ENCODE data around the gene MRC2. TPM values are rescaled to one million over a fixed set of nuclear protein-coding genes. Genes with fewer than 3 reads are reported as not detected.
"Not testable (repeated sequence)": the region's sequence is repeated elsewhere in the genome, so short reads cannot be mapped to it uniquely, and the experiment has no call there.

MRC2 gene
- total RNA-seq, 1 experiment from 2014 or later = 12.3 TPM

- DNase-seq (ENCODE audit: unreplicated experiment) = peak; percentile 63
- no peak overlapping the region for H3K4me3 Mint-ChIP-seq (ENCODE audit: unreplicated experiment)
- POLR2A ChIA-PET = interaction anchor here (0.8 kb wide), 1 partner anchor 9 kb away, joined by 3 read pairs; no protein-coding TSS in a partner anchor
- BruUV-seq (replicated peaks) = no TSS peak
- intact Hi-C loops (cut with micrococcal nuclease) = no loop called here
- CTCF ChIA-PET = interaction anchor here (0.8 kb wide), 1 partner anchor 176 kb away, joined by 4 read pairs; no protein-coding TSS in a partner anchor
- peak overlapping the region; percentile 16 for H3K27ac Mint-ChIP-seq (ENCODE audit: low read depth, unreplicated experiment)
- TF ChIP-seq, protein P1, sequence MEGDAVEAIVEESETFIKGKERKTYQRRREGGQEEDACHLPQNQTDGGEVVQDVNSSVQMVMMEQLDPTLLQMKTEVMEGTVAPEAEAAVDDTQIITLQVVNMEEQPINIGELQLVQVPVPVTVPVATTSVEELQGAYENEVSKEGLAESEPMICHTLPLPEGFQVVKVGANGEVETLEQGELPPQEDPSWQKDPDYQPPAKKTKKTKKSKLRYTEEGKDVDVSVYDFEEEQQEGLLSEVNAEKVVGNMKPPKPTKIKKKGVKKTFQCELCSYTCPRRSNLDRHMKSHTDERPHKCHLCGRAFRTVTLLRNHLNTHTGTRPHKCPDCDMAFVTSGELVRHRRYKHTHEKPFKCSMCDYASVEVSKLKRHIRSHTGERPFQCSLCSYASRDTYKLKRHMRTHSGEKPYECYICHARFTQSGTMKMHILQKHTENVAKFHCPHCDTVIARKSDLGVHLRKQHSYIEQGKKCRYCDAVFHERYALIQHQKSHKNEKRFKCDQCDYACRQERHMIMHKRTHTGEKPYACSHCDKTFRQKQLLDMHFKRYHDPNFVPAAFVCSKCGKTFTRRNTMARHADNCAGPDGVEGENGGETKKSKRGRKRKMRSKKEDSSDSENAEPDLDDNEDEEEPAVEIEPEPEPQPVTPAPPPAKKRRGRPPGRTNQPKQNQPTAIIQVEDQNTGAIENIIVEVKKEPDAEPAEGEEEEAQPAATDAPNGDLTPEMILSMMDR (IDR thresholded peaks at IDR 0.05; ENCODE audit: unreplicated experiment) = no peak
- peaks cover 77% of the 10 kb centered on the region for H3K36me3 Mint-ChIP-seq (ENCODE audit: insufficient read depth, unreplicated experiment)
- H3K27me3 Mint-ChIP-seq (ENCODE audit: insufficient read depth, unreplicated experiment) = no peaks in the 10 kb centered on the region
- H3K4me1 Mint-ChIP-seq (ENCODE audit: insufficient read depth, unreplicated experiment) = peaks cover 23% of the 10 kb centered on the region
- no peaks in the 10 kb centered on the region for H3K9me3 Mint-ChIP-seq (ENCODE audit: unreplicated experiment)
Observed at GRCh38 chr17:62597920-62598319, 29.6 kb upstream of the MRC2 start.

DNA sequence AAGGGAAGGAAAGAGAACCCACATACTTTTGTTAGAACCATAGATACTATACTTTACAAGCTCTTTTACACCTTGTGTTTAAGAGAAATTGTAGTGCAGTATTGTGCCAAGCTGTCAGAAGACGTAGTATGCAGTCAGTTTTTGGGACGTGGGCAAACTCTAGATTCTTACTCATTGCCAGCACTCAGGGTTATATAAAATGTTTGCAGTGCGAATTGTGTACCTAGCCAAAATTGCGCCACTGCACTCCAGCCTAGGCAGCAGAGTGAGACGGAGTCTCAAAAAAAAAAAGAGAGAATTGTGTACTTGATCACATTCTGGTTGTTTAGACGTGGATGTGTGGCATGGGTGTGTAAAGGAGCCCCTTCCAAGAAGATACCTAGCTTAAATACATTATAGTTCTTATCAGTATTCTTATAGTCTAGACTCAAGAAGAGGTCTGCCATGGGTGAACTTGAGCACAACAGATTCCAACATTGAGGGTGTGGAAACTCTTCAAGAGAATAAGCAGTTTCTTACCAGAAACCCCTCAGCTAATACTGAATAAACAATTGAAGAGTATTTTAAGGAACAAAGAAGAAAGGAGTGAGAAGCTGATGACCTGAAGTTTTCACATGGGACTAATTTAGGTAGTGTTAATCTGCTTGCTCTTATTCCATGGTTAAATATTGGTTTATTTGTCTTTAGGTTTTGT, 27.4 kb upstream of the MRC2 start:
- H3K4me1 Mint-ChIP-seq (ENCODE audit: insufficient read depth, unreplicated experiment) = peaks cover 23% of the 10 kb centered on the region
- H3K36me3 Mint-ChIP-seq (ENCODE audit: insufficient read depth, unreplicated experiment) = peaks cover 98% of the 10 kb centered on the region
- no peak for DNase-seq (ENCODE audit: unreplicated experiment)
- ChIA-PET POLR2A (no interaction called here), CTCF (interaction anchor here (0.7 kb wide), 2 partner anchors 400 to 834 kb away, joined by 4 to 6 read pairs; no protein-coding TSS in a partner anchor)
- H3K4me3 Mint-ChIP-seq (ENCODE audit: unreplicated experiment) = no peak overlapping the region
- intact Hi-C loops (cut with micrococcal nuclease) = no loop called here
- TF ChIP-seq, protein P1 (IDR thresholded peaks at IDR 0.05; ENCODE audit: unreplicated experiment) = no peak
- BruUV-seq (replicated peaks) = no TSS peak
- no peaks in the 10 kb centered on the region for H3K27me3 Mint-ChIP-seq (ENCODE audit: insufficient read depth, unreplicated experiment)
- no peak overlapping the region for H3K27ac Mint-ChIP-seq (ENCODE audit: low read depth, unreplicated experiment)
- H3K9me3 Mint-ChIP-seq (ENCODE audit: unreplicated experiment) = no peaks in the 10 kb centered on the region

GRCh38 chr17:62600805-62601204, 26.7 kb upstream of the MRC2 start:
- no TSS peak for BruUV-seq (replicated peaks)
- no peaks in the 10 kb centered on the region for H3K9me3 Mint-ChIP-seq (ENCODE audit: unreplicated experiment)
- TF ChIP-seq, protein P1 (IDR thresholded peaks at IDR 0.05; ENCODE audit: unreplicated experiment) = no peak
- no peak for DNase-seq (ENCODE audit: unreplicated experiment)
- H3K36me3 Mint-ChIP-seq (ENCODE audit: insufficient read depth, unreplicated experiment) = peaks cover 93% of the 10 kb centered on the region
- H3K4me1 Mint-ChIP-seq (ENCODE audit: insufficient read depth, unreplicated experiment) = peaks cover 23% of the 10 kb centered on the region
- intact Hi-C loops (cut with micrococcal nuclease) = no loop called here
- ChIA-PET POLR2A (interaction anchor here (1.5 kb wide), 1 partner anchor 20 kb away, joined by 3 read pairs; no protein-coding TSS in a partner anchor), CTCF (interaction anchor here (0.5 to 0.7 kb wide), 2 partner anchors 40 to 399 kb away, joined by 6 read pairs; no protein-coding TSS in a partner anchor)
- H3K27me3 Mint-ChIP-seq (ENCODE audit: insufficient read depth, unreplicated experiment) = no peaks in the 10 kb centered on the region
- H3K27ac Mint-ChIP-seq (ENCODE audit: low read depth, unreplicated experiment) = no peak overlapping the region
- H3K4me3 Mint-ChIP-seq (ENCODE audit: unreplicated experiment) = no peak overlapping the region

DNA sequence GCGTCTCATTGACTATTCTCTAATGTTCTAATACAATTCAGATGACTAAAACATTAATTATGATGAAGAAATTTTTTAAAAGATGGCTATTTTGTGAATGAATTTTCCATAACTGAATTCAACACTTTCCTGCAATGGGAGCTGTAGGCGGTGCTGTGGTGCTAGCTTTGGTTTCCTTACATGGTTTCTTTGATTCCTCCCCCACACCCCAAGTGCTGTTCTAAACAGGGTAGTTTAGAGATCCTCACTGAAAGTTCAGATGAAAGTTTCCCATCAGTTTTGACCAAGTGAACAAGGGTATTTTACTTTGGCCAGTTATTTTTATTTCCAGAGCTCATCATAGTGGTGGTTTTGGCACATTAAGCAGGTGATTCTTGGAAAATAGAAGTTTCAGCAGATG, 26.0 kb upstream of the MRC2 start:
- Mint-ChIP-seq H3K27me3 (ENCODE audit: insufficient read depth, unreplicated experiment) (no peaks in the 10 kb centered on the region), H3K4me3 (ENCODE audit: unreplicated experiment) (no peak overlapping the region), H3K9me3 (ENCODE audit: unreplicated experiment) (no peaks in the 10 kb centered on the region), H3K27ac (ENCODE audit: low read depth, unreplicated experiment) (no peak overlapping the region), H3K36me3 (ENCODE audit: insufficient read depth, unreplicated experiment) (peaks cover 86% of the 10 kb centered on the region), H3K4me1 (ENCODE audit: insufficient read depth, unreplicated experiment) (peaks cover 23% of the 10 kb centered on the region)
- ChIA-PET POLR2A (interaction anchor here (0.9 to 1.5 kb wide), 2 partner anchors 14 to 21 kb away, joined by 3 to 4 read pairs; no protein-coding TSS in a partner anchor), CTCF (interaction anchor here (0.6 to 1.0 kb wide), 2 partner anchors 9 to 58 kb away, joined by 3 to 5 read pairs; no protein-coding TSS in a partner anchor)
- BruUV-seq (replicated peaks) = no TSS peak
- intact Hi-C loops (cut with micrococcal nuclease) = no loop called here
- TF ChIP-seq, protein P1 (IDR thresholded peaks at IDR 0.05; ENCODE audit: unreplicated experiment) = no peak
- DNase-seq (ENCODE audit: unreplicated experiment) = no peak

- H3K27ac Mint-ChIP-seq (ENCODE audit: low read depth, unreplicated experiment); H3K4me1 Mint-ChIP-seq (ENCODE audit: insufficient read depth, unreplicated experiment); CTCF ChIA-PET; POLR2A ChIA-PET; H3K4me3 Mint-ChIP-seq (ENCODE audit: unreplicated experiment); BruUV-seq (replicated peaks); H3K9me3 Mint-ChIP-seq (ENCODE audit: unreplicated experiment); intact Hi-C loops (cut with micrococcal nuclease); DNase-seq (ENCODE audit: unreplicated experiment); H3K27me3 Mint-ChIP-seq (ENCODE audit: insufficient read depth, unreplicated experiment): not testable (repeated sequence)
- H3K36me3 Mint-ChIP-seq (ENCODE audit: insufficient read depth, unreplicated experiment) = peaks cover 87% of the 10 kb centered on the region
Observed at GRCh38 chr17:62603783-62604182, 23.7 kb upstream of the MRC2 start.

Data from MCF 10A (cell line).